Peyer's patch (tissue), 4 donors: ENCODE results near the gene NR4A1. TPM values are rescaled to one million over a fixed set of nuclear protein-coding genes. Genes with fewer than 3 reads are reported as not detected.

Experiments used
- DNase-seq, 3 donors: peaks; one replicate each; pipeline ENCODE4 v3.0.0-alpha.2; 2017 to 2019
- H3K27ac ChIP-seq, 4 donors: fragments of 200-600 bp; sonication (generic); one replicate each; pipeline ENCODE4 v1.5.1; 2016 to 2019
- H3K27me3 ChIP-seq, 2 donors: fragments of 200-600 bp; sonication (generic); one replicate each; pipeline ENCODE4 v1.5.1; 2019
- H3K36me3 ChIP-seq, 3 donors: fragments of 200-600 bp; sonication (generic); one replicate each; pipeline ENCODE4 v1.5.1; 2016 to 2019
- H3K4me1 ChIP-seq, 4 donors: fragments of 200-600 bp; sonication (generic); one replicate each; pipeline ENCODE4 v1.5.1; 2016 to 2019
- H3K4me3 ChIP-seq, 4 donors: fragments of 200-600 bp; sonication (generic); 1 replicate in 3 of 4; 2 replicates in 1 of 4; pipeline ENCODE4 v1.5.1; 2016 to 2019; ENCODE audit warnings: mild to moderate bottlenecking in 1 of 4
- H3K9me3 ChIP-seq, 4 donors: fragments of 200-600 bp; sonication (generic); one replicate each; pipeline ENCODE4 v1.5.1; 2016 to 2019; ENCODE audit warnings: mild to moderate bottlenecking in 1 of 4
- CTCF ChIP-seq, 6 experiments: fragments of 450-650 bp in 4 of 6; fragments of 200-600 bp in 2 of 6; sonication (generic) in 1 of 6; IDR thresholded peaks; one replicate each; pipeline ENCODE4 v1.5.1; 2017 to 2019; ENCODE audit warnings: antibody characterized with exemption in 6 of 6, mild to moderate bottlenecking in 3 of 6, moderate library complexity in 1 of 6
- POLR2A ChIP-seq, 2 donors: fragments of 450-650 bp; IDR thresholded peaks; one replicate each; pipeline ENCODE4 v1.5.1; 2017; ENCODE audit warnings: antibody characterized with exemption in 2 of 2, mild to moderate bottlenecking in 2 of 2, moderate library complexity in 2 of 2
- total RNA-seq, 4 donors: library from RNA; depleted of rRNA; stranded (reverse); fragments of >200 nt; gene quantifications; one replicate each; pipeline ENCODE4 v1.1.0, GENCODE V29; 2016

Gene NR4A1
- total RNA-seq, 4 donors from 2014 or later = 3.9 to 265 (median 42.2) TPM

- Histone ChIP-seq H3K9me3 (no peaks in the 10 kb centered on the region), H3K27me3 (no peaks in the 10 kb centered on the region), H3K4me3 (no peak overlapping the region), H3K27ac (peak overlapping the region in 3 of 4 donors; percentile 25 to 92 (median 87)), H3K36me3 (no peaks in the 10 kb centered on the region), H3K4me1 (peaks cover 0 to 23% (median 8%) of the 10 kb centered on the region in 4 donors)
- no peak for DNase-seq
- no peak for TF ChIP-seq CTCF (IDR thresholded peaks at IDR 0.05)
- no peak for TF ChIP-seq POLR2A (IDR thresholded peaks at IDR 0.05)
These were observed 25.0 kb upstream of the NR4A1 start for GRCh38 chr12:52026263-52026662.

DNA sequence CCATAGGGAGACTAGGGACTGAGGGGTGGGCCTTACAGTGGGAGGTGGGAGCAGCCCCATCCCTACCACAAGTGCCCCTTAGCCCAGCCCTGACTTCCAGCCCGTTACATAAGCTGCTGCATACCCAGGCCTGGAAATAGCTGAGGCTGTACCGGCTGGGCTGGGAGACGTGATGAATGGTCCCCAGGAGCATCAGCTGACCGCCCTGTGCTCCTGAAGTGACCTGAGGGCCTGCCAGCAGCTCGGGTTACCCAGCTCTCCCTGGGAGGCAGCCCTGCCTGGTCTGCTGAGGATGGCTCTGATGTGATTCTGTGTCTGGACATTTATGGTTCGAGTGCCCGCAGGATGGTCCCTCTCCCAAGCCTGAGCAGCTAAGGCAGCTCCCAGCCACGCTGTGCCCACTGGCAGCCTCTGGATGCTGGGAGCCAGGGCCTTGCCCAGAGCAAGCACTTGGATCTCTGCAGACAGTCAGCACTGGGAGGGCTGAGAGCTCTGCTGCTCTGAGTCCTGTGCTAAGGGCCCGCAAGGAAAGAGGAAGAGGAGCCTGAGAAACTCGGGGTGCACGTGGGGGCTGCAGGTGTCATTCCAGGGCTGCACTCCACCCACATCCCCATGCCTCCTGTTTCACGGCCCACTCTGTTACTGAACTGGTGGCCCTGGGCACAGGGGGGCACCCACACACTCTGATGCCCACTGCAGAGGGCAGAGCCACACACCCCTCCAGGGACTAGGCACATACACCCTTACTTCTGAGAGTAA is 24.0 kb upstream of the NR4A1 start:
- peak overlapping the region in 2 of 4 donors; percentile 87 to 92 for H3K27ac ChIP-seq
- no peaks in the 10 kb centered on the region for H3K9me3 ChIP-seq
- TF ChIP-seq POLR2A (IDR thresholded peaks at IDR 0.05) (no peak), CTCF (IDR thresholded peaks at IDR 0.05) (no peak)
- no peak overlapping the region for H3K4me3 ChIP-seq
- no peaks in the 10 kb centered on the region for H3K27me3 ChIP-seq
- peaks cover 0 to 28% (median 8%) of the 10 kb centered on the region in 4 donors for H3K4me1 ChIP-seq
- no peaks in the 10 kb centered on the region for H3K36me3 ChIP-seq
- no peak for DNase-seq

DNA sequence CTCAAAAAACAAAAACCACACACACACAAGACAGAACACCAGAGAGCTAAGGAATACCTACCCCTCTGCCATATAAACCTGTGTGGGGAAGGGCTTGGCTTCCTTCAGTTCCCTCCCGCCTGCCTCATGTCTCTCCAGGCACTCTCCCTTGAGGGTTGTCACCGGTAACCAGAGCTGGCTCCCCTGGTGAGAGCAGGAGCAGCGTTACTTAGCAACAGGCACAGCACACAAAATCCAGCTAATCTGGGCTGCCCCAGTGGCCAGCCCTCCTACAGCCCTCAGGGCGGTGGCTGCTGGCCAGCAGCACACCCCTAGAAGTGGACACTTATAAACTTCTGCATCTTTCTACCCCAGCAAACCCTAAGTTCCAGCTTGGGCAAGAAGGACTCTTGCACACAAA is 21.6 kb upstream of the NR4A1 start:
- no peaks in the 10 kb centered on the region for H3K36me3 ChIP-seq
- H3K4me1 ChIP-seq = peaks cover 0 to 21% (median 12%) of the 10 kb centered on the region in 4 donors
- no peak for DNase-seq
- no peaks in the 10 kb centered on the region for H3K27me3 ChIP-seq
- no peak overlapping the region for H3K4me3 ChIP-seq
- no peak for TF ChIP-seq POLR2A (IDR thresholded peaks at IDR 0.05)
- TF ChIP-seq CTCF (IDR thresholded peaks at IDR 0.05) = no peak
- H3K27ac ChIP-seq = no peak overlapping the region
- no peaks in the 10 kb centered on the region for H3K9me3 ChIP-seq

GRCh38 chr12:52032446-52032803 is 18.8 kb upstream of the NR4A1 start:
- Histone ChIP-seq H3K4me1 (peaks cover 3 to 26% (median 17%) of the 10 kb centered on the region in 4 donors), H3K27ac (peak overlapping the region; percentile 79 to 91 (median 84)), H3K4me3 (peak overlapping the region; percentile 30 to 45 (median 40)), H3K36me3 (no peaks in the 10 kb centered on the region), H3K27me3 (no peaks in the 10 kb centered on the region), H3K9me3 (no peaks in the 10 kb centered on the region)
- TF ChIP-seq POLR2A (IDR thresholded peaks at IDR 0.05) (no peak), CTCF (IDR thresholded peaks at IDR 0.05) (no peak)
- DNase-seq = peak in 2 of 3 donors; percentile 45 to 78

DNA sequence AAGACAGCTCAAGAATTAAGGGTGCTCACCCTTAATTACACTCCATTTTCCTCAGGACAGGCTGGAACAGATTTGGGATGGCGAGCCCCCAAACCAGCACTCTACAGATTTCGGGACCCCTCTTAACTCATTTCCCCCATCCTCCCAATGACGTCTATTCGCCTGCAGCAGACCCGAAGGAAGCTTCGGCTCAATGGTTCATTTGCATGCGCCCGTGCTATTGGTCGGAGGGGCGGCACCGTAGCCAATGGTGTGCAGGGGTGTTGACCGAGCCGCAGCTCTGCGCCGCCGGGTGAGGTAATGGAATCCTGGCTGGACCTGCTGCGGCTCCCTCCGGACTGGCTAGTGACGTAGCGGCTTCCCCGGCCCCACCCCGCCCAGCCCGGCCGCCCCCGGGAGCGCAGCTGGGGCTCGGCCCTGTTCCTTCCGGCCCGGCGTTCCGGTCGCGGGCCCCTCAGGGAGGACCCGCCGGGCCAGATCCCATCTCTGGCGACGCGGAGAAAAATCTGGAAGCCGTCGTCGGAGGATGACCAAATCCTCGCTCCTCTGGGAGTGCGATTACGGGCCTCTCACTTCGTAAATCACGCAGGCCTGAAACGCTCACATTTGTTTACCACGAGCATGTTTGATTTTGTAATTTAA is 18.3 kb upstream of the NR4A1 start:
- Histone ChIP-seq H3K27me3 (no peaks in the 10 kb centered on the region), H3K9me3 (no peaks in the 10 kb centered on the region), H3K36me3 (no peaks in the 10 kb centered on the region), H3K4me3 (peak overlapping the region; percentile 30 to 45 (median 40)), H3K27ac (peak overlapping the region; percentile 79 to 91 (median 84)), H3K4me1 (peaks cover 3 to 31% (median 20%) of the 10 kb centered on the region in 4 donors)
- TF ChIP-seq POLR2A (IDR thresholded peaks at IDR 0.05) (peak; percentile 33 to 70), CTCF (IDR thresholded peaks at IDR 0.05) (no peak)
- DNase-seq = peak; percentile 97 to 99 (median 97)
